ENCODE data around the gene DMRT1.

Gene DMRT1

GRCh38 chr9:1001838-1002237, 160.3 kb downstream of the DMRT1 start:
- TF ChIP-seq BACH2 (CRISPR knock-in tag; IDR thresholded peaks at IDR 0.05; ENCODE audit: borderline replicate concordance) (no peak), SNAI2 (CRISPR knock-in tag; IDR thresholded peaks at IDR 0.05) (no peak), ARNTL (CRISPR knock-in tag; IDR thresholded peaks at IDR 0.05; ENCODE audit: borderline replicate concordance, low read depth) (no peak), PPARA (CRISPR knock-in tag; IDR thresholded peaks at IDR 0.05; ENCODE audit: borderline replicate concordance) (no peak), OSR1 (CRISPR knock-in tag; IDR thresholded peaks at IDR 0.05) (no peak), ZNF565 (CRISPR knock-in tag; conservative IDR thresholded peaks at IDR 0.05; ENCODE audit: low read depth) (no peak), TOX (CRISPR knock-in tag; IDR thresholded peaks at IDR 0.05; ENCODE audit: borderline replicate concordance) (no peak), ZFP3 (CRISPR knock-in tag; IDR thresholded peaks at IDR 0.05) (no peak), ISL1 (CRISPR knock-in tag; IDR thresholded peaks at IDR 0.05) (no peak), POU6F1 (CRISPR knock-in tag; IDR thresholded peaks at IDR 0.05; ENCODE audit: borderline replicate concordance, low read depth) (no peak), ESRRG (CRISPR knock-in tag; IDR thresholded peaks at IDR 0.05) (no peak), GLIS3 (CRISPR knock-in tag; IDR thresholded peaks at IDR 0.05) (no peak), ZC3H10 (CRISPR knock-in tag; IDR thresholded peaks at IDR 0.05) (no peak), TCF4 (CRISPR knock-in tag; IDR thresholded peaks at IDR 0.05; ENCODE audit: borderline replicate concordance) (no peak), ZNF70 (CRISPR knock-in tag; IDR thresholded peaks at IDR 0.05) (no peak), ZNF8 (CRISPR knock-in tag; IDR thresholded peaks at IDR 0.05) (no peak), CSDC2 (CRISPR knock-in tag; IDR thresholded peaks at IDR 0.05) (no peak)
- TF ChIP-seq, protein P1, sequence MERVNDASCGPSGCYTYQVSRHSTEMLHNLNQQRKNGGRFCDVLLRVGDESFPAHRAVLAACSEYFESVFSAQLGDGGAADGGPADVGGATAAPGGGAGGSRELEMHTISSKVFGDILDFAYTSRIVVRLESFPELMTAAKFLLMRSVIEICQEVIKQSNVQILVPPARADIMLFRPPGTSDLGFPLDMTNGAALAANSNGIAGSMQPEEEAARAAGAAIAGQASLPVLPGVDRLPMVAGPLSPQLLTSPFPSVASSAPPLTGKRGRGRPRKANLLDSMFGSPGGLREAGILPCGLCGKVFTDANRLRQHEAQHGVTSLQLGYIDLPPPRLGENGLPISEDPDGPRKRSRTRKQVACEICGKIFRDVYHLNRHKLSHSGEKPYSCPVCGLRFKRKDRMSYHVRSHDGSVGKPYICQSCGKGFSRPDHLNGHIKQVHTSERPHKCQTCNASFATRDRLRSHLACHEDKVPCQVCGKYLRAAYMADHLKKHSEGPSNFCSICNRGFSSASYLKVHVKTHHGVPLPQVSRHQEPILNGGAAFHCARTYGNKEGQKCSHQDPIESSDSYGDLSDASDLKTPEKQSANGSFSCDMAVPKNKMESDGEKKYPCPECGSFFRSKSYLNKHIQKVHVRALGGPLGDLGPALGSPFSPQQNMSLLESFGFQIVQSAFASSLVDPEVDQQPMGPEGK (CRISPR knock-in tag; IDR thresholded peaks at IDR 0.05; ENCODE audit: borderline replicate concordance), result no peak
- TF ChIP-seq, protein P2, sequence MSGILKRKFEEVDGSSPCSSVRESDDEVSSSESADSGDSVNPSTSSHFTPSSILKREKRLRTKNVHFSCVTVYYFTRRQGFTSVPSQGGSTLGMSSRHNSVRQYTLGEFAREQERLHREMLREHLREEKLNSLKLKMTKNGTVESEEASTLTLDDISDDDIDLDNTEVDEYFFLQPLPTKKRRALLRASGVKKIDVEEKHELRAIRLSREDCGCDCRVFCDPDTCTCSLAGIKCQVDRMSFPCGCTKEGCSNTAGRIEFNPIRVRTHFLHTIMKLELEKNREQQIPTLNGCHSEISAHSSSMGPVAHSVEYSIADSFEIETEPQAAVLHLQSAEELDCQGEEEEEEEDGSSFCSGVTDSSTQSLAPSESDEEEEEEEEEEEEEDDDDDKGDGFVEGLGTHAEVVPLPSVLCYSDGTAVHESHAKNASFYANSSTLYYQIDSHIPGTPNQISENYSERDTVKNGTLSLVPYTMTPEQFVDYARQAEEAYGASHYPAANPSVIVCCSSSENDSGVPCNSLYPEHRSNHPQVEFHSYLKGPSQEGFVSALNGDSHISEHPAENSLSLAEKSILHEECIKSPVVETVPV (CRISPR knock-in tag; IDR thresholded peaks at IDR 0.05), result no peak
- TF ChIP-seq, protein P3, sequence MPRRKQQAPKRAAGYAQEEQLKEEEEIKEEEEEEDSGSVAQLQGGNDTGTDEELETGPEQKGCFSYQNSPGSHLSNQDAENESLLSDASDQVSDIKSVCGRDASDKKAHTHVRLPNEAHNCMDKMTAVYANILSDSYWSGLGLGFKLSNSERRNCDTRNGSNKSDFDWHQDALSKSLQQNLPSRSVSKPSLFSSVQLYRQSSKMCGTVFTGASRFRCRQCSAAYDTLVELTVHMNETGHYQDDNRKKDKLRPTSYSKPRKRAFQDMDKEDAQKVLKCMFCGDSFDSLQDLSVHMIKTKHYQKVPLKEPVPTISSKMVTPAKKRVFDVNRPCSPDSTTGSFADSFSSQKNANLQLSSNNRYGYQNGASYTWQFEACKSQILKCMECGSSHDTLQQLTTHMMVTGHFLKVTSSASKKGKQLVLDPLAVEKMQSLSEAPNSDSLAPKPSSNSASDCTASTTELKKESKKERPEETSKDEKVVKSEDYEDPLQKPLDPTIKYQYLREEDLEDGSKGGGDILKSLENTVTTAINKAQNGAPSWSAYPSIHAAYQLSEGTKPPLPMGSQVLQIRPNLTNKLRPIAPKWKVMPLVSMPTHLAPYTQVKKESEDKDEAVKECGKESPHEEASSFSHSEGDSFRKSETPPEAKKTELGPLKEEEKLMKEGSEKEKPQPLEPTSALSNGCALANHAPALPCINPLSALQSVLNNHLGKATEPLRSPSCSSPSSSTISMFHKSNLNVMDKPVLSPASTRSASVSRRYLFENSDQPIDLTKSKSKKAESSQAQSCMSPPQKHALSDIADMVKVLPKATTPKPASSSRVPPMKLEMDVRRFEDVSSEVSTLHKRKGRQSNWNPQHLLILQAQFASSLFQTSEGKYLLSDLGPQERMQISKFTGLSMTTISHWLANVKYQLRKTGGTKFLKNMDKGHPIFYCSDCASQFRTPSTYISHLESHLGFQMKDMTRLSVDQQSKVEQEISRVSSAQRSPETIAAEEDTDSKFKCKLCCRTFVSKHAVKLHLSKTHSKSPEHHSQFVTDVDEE (CRISPR knock-in tag; IDR thresholded peaks at IDR 0.05), result no peak
- no peak for ATAC-seq

DNA sequence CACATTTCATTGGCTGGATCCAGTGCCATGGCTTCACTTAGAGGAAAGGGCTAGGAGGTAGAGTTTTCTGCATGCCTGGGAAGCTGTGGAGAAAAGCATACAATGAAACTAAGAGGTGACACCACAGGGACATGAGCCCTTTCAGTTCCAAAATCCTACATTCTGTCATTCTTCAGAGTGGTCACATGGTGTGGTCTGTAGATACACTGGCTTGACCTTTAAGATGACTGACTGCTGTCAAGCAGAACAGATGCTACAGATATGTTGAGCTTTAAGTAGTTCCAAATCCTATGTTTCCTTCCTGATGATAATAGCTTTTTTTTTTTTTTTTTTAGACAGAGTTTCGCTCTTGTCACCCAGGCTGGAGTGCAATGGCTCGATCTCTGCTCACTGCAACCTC, 161.2 kb downstream of the DMRT1 start:
- TF ChIP-seq OSR1 (CRISPR knock-in tag; IDR thresholded peaks at IDR 0.05) (no peak), ZFP30 (CRISPR knock-in tag; IDR thresholded peaks at IDR 0.05) (no peak), TOX (CRISPR knock-in tag; IDR thresholded peaks at IDR 0.05; ENCODE audit: borderline replicate concordance) (no peak), PPARA (CRISPR knock-in tag; IDR thresholded peaks at IDR 0.05; ENCODE audit: borderline replicate concordance) (no peak), ARNTL (CRISPR knock-in tag; IDR thresholded peaks at IDR 0.05; ENCODE audit: borderline replicate concordance, low read depth) (no peak), RARB (CRISPR knock-in tag; IDR thresholded peaks at IDR 0.05) (no peak), ESRRG (CRISPR knock-in tag; IDR thresholded peaks at IDR 0.05) (no peak), SNAI2 (CRISPR knock-in tag; IDR thresholded peaks at IDR 0.05) (no peak), TCF4 (CRISPR knock-in tag; IDR thresholded peaks at IDR 0.05; ENCODE audit: borderline replicate concordance) (no peak), ISL1 (CRISPR knock-in tag; IDR thresholded peaks at IDR 0.05) (no peak), CSDC2 (CRISPR knock-in tag; IDR thresholded peaks at IDR 0.05) (no peak), ZNF565 (CRISPR knock-in tag; conservative IDR thresholded peaks at IDR 0.05; ENCODE audit: low read depth) (no peak), ZNF70 (CRISPR knock-in tag; IDR thresholded peaks at IDR 0.05) (no peak)
- TF ChIP-seq, protein P1 (CRISPR knock-in tag; IDR thresholded peaks at IDR 0.05; ENCODE audit: borderline replicate concordance), result no peak
- TF ChIP-seq, protein P3 (CRISPR knock-in tag; IDR thresholded peaks at IDR 0.05), result no peak
- TF ChIP-seq, protein P4, sequence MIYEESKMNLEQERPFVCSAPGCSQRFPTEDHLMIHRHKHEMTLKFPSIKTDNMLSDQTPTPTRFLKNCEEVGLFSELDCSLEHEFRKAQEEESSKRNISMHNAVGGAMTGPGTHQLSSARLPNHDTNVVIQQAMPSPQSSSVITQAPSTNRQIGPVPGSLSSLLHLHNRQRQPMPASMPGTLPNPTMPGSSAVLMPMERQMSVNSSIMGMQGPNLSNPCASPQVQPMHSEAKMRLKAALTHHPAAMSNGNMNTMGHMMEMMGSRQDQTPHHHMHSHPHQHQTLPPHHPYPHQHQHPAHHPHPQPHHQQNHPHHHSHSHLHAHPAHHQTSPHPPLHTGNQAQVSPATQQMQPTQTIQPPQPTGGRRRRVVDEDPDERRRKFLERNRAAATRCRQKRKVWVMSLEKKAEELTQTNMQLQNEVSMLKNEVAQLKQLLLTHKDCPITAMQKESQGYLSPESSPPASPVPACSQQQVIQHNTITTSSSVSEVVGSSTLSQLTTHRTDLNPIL (CRISPR knock-in tag; IDR thresholded peaks at IDR 0.05; ENCODE audit: low read depth), result no peak
- no peak for ATAC-seq
